ENCODE results near the gene NAV1. TPM values are rescaled to one million over a fixed set of nuclear protein-coding genes. Genes with fewer than 3 reads are reported as not detected.
A peak's percentile ranks its signal among the peaks of the same experiment; 100 is the strongest.

The NAV1 gene
- total and polyA plus RNA-seq, 2 experiments from 2014 or later = 22.7 to 37.4 TPM

DNA sequence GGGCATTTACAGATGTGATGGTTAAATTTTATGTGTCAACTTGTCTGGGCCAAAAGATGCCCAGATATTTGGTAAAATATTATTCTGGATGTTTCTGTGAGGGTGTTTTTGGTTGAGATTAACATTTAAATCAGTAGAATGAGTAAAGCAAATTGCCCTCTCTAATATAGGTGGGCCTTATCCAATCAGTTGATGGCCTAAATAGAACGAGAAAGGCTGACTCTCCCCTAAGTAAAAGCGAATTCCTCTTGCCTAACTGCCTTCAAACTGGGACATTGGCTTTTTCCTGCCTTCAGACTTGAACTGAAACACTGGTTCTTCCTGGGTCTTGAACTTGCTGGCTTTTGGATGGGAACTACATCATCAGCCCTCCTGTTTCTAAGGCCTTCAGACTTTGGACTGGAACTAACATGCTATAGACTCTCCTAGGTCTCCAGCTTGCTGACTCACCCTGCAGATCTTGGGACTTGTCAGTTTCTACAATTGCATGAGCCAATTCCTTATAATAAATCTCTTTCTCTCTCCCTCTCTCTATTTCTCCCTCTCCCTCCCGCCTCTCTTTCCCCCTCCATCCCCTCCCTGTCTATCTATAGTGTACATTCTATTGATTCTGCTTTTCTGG, 10.2 kb upstream of the NAV1 start:
- 0 out of 2 replicates have a peak, but pooled peaks cover 3% of the 10 kb centered on the region for H3F3A ChIP-seq (replicated peaks; ENCODE audit: low read depth)
- H3K4me2 ChIP-seq = no peak overlapping the region
- H3K9me3 Mint-ChIP-seq = peaks cover 4% of the 10 kb centered on the region; the same call in 1 of the 3 replicates
- DNase-seq (ENCODE audit: low spot score) = no peak
- H3K27me3 Mint-ChIP-seq (ENCODE audit: insufficient read depth, low read depth, poor library complexity) = peaks cover 6% of the 10 kb centered on the region
- TF ChIP-seq ZNF462 (CRISPR knock-in tag; IDR thresholded peaks at IDR 0.05) (no peak), JUNB (IDR thresholded peaks at IDR 0.05; ENCODE audit: unreplicated experiment) (no peak)
- no peaks in the 10 kb centered on the region for H3K27me3 ChIP-seq (ENCODE audit: insufficient read depth)
- peaks cover 10% of the 10 kb centered on the region for H3K4me1 ChIP-seq (ENCODE audit: insufficient read depth)
- no peak overlapping the region for H3K27ac ChIP-seq (ENCODE audit: low read depth)
- no peaks in the 10 kb centered on the region for H3K79me2 ChIP-seq (replicated peaks; ENCODE audit: insufficient read depth)
- H3K4me3 Mint-ChIP-seq = no peak overlapping the region
- H3K4me3 ChIP-seq = no peak overlapping the region
- H3K36me3 Mint-ChIP-seq (ENCODE audit: low read depth) = peaks cover 3% of the 10 kb centered on the region; the same call in 1 of the 3 replicates
- H3K9me2 ChIP-seq (ENCODE audit: insufficient read depth) = no peaks in the 10 kb centered on the region
- no peak for ATAC-seq
- no peaks in the 10 kb centered on the region for H3K36me3 ChIP-seq (ENCODE audit: insufficient read depth)
- no peak overlapping the region for H2AFZ ChIP-seq
- H3K27ac Mint-ChIP-seq = no peak overlapping the region
- H3K4me1 Mint-ChIP-seq = peaks cover 20% of the 10 kb centered on the region
- H4K20me1 ChIP-seq (replicated peaks; ENCODE audit: insufficient read depth) = no peaks in the 10 kb centered on the region

GRCh38 chr1:201530741-201531531, 8.0 kb upstream of the NAV1 start:
- Histone ChIP-seq H3K4me1 (ENCODE audit: insufficient read depth) (peaks cover 10% of the 10 kb centered on the region), H3K27me3 (ENCODE audit: insufficient read depth) (peaks cover 1% of the 10 kb centered on the region; the same call in 1 of the 2 replicates), H3K9me2 (ENCODE audit: insufficient read depth) (no peaks in the 10 kb centered on the region), H4K20me1 (replicated peaks; ENCODE audit: insufficient read depth) (no peaks in the 10 kb centered on the region), H3F3A (replicated peaks; ENCODE audit: low read depth) (0 out of 2 replicates have a peak, but pooled peaks cover 3% of the 10 kb centered on the region), H3K4me3 (no peak overlapping the region), H3K27ac (ENCODE audit: low read depth) (no peak overlapping the region), H3K4me2 (no peak overlapping the region), H3K79me2 (replicated peaks; ENCODE audit: insufficient read depth) (no peaks in the 10 kb centered on the region), H2AFZ (no peak overlapping the region), H3K36me3 (ENCODE audit: insufficient read depth) (no peaks in the 10 kb centered on the region)
- H3K36me3 Mint-ChIP-seq (ENCODE audit: low read depth) = no peaks in the 10 kb centered on the region
- TF ChIP-seq CTCF (conservative IDR thresholded peaks at IDR 0.05; ENCODE audit: low read depth in 2 of 2) (peak; percentile 90 to 97), REST (IDR thresholded peaks at IDR 0.05; ENCODE audit: unreplicated experiment) (no peak)
- peaks cover 6% of the 10 kb centered on the region for H3K27me3 Mint-ChIP-seq (ENCODE audit: insufficient read depth, low read depth, poor library complexity)
- H3K9me3 Mint-ChIP-seq = no peaks in the 10 kb centered on the region
- H3K4me1 Mint-ChIP-seq = peaks cover 20% of the 10 kb centered on the region
- H3K27ac Mint-ChIP-seq = no peak overlapping the region
- no peak overlapping the region for H3K4me3 Mint-ChIP-seq
- DNase-seq (ENCODE audit: low spot score) (peak; percentile 90), ATAC-seq (peak; percentile 98)
